Stimulated activated CD4-positive, alpha-beta T cell treated with anti-CD3 and anti-CD28 coated beads, Interleukin-2, amount 100 ng/mL, for 24 hours (primary cell): ENCODE data around the gene GAS2L1.

Experiments used
- DNase-seq, 2 donors: peaks; one replicate each; pipeline ENCODE4 v3.0.0-alpha.2; 2020

The GAS2L1 gene

GRCh38 chr22:29306175-29306834 lies at the start of gene GAS2L1:
Gene GAS2L1 (plus strand): TSS chr22:29306650. CDS start chr22:29308106, 1,456 bp downstream.
- DNase-seq: peak; percentile 44 to 65

- no peak for DNase-seq
Observed at GRCh38 chr22:29257751-29258181, 48.7 kb upstream of the GAS2L1 start.

GRCh38 chr22:29258407-29259252 lies 47.8 kb upstream of the GAS2L1 start:
- no peak for DNase-seq

GRCh38 chr22:29259253-29259899 lies 47.1 kb upstream of the GAS2L1 start:
- no peak for DNase-seq

- DNase-seq: no peak
Observed at GRCh38 chr22:29260031-29260560, 46.4 kb upstream of the GAS2L1 start.

GRCh38 chr22:29260601-29261315 lies 45.7 kb upstream of the GAS2L1 start:
- no peak for DNase-seq

GRCh38 chr22:29263791-29264276 lies 42.6 kb upstream of the GAS2L1 start:
- DNase-seq: no peak

GRCh38 chr22:29265305-29265704 lies 41.1 kb upstream of the GAS2L1 start:
- no peak for DNase-seq

- DNase-seq: no peak
Observed at GRCh38 chr22:29265929-29266328, 40.5 kb upstream of the GAS2L1 start.

- DNase-seq: no peak
Observed at GRCh38 chr22:29266564-29267461, 39.6 kb upstream of the GAS2L1 start.

GRCh38 chr22:29267462-29267857 lies 39.0 kb upstream of the GAS2L1 start:
- no peak for DNase-seq

GRCh38 chr22:29267858-29268510 lies 38.5 kb upstream of the GAS2L1 start, which contains the start of the genes EWSR1 and RHBDD3:
Gene EWSR1 (plus strand): TSS chr22:29268268. CDS start chr22:29268337, 69 bp downstream.
Gene RHBDD3 (minus strand): TSS chr22:29267981. CDS start chr22:29265626, 2,355 bp downstream.
- peak; percentile 95 to 98 for DNase-seq

- DNase-seq: peak; percentile 38 to 59
Observed at GRCh38 chr22:29268511-29269229, 37.8 kb upstream of the GAS2L1 start.

- DNase-seq: no peak
Observed at GRCh38 chr22:29269230-29269604, 37.2 kb upstream of the GAS2L1 start.

GRCh38 chr22:29269731-29270474 lies 36.5 kb upstream of the GAS2L1 start:
- DNase-seq: no peak

- DNase-seq: no peak
Observed at GRCh38 chr22:29270475-29271271, 35.8 kb upstream of the GAS2L1 start.

GRCh38 chr22:29272624-29273023 lies 33.8 kb upstream of the GAS2L1 start:
- DNase-seq: no peak

GRCh38 chr22:29275167-29275566 lies 31.3 kb upstream of the GAS2L1 start:
- DNase-seq: no peak
